HG03558 (cell line): ENCODE measurements around the gene SLC39A5.
A peak's percentile ranks its signal among the peaks of the same experiment; 100 is the strongest.

Experiments used
- ATAC-seq: cut with Tn5 transposase; IDR thresholded peaks from one replicate; pipeline ENCODE4 v1.9.1; 2021; ENCODE audit warnings: moderate number of reproducible peaks; ENCODE audit not compliant: unreplicated experiment; ENCODE audit errors: extremely low read depth

Gene SLC39A5

DNA sequence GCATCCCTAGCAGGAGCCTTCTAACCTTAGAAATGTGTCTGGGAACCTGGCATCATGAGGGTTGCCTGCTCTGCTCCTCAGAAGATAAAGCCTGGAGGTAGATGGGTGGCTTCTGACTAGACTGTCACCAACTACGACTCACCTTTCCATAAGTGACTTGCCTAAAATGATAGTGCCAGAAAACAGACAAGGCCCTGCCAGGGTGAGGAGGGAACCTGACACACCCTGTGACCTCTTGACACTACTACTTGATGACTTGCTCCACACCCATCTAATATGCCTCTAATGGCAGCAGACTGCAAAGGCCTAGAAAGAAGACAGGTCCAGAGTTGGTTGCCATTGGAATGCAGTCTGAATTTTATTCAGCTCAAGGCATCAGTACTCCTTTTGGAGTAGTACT is 17.5 kb upstream of the SLC39A5 start:
- no peak for ATAC-seq

DNA sequence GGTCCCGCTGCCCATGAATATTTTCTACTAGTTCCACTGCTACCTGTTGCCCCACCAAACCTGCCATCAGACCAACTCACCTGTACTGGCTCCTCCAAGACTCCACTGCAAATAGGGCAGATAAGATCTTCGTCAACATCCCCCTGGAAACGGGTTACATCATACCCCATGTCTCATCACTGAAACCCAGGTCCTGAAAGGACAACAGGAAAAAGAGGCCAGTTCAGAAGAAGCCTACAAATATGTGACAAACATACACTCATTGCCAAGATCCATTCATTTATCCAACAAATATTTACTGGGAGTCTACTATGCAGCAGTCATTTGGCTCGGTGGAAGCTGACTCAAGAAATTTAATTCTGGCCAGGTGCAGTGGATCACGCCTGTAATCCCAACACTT is 16.0 kb upstream of the SLC39A5 start:
- ATAC-seq, result no peak

DNA sequence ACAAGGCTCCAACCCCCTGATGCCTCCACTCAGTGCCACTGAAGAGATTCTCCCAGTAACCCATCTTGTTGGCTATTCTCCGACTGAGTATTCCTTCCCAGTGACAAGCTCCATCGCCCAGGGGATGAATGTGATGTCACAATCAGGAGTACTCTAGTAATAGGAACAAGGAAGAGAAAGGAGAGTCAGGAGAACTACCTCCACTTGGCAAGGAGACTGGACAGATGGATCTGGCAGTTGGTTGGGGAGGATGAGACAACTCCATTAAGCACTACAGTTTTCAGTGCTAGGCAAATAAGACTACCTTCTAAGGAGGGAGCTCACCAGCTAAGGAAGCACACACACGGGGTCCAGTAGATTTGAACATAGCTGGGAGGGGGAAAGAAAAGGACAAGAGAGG is 13.4 kb upstream of the SLC39A5 start:
- ATAC-seq, result no peak

DNA sequence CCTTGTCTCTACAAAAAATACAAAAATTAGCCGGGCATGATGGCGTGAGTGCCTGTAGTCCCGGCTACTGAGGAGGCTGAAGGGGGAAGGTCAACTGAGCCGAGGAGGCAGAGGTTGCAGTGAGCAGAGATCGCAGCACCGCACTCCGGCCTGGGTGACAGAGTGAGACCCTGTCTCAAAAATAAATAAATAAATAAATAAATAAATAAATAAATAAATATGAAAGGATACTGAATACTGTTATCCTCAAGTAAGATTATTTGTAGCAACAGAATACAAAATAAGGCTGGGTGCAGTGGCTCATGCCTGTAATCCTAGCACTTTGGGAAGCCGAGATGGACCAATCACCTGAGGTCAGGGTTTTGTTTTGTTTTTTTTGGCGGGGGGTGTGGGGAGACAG is 10.0 kb upstream of the SLC39A5 start:
- no peak for ATAC-seq

DNA sequence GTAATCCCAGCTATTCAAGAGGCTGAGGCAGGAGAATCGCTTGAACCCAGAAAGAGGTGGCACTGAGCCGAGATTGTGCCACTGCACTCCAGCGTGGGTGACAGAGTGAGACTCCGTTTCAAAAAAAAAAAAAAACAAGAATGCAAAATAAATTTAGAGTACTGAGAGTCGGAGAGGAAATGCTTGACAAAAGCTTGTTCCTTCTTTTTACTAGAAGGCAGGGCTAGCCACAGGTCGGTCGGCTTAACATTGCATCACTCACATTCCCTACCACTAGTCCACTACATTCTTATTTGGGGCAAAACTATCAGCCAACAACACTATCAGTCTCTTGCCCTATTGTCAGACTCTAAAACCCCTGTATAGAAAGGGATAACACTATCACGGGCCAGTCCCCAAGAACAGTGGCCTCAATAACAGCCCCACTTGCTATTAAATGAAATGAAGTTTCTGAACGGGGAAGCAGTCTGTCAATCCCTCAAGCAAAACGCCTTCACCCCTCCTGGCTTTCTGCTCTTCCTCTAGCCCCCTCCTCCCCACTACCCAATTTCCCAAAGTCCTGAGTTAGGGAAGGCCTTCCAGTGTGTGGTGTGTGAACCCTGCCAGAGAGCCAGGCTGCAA is 9.1 kb upstream of the SLC39A5 start:
- no peak for ATAC-seq

DNA sequence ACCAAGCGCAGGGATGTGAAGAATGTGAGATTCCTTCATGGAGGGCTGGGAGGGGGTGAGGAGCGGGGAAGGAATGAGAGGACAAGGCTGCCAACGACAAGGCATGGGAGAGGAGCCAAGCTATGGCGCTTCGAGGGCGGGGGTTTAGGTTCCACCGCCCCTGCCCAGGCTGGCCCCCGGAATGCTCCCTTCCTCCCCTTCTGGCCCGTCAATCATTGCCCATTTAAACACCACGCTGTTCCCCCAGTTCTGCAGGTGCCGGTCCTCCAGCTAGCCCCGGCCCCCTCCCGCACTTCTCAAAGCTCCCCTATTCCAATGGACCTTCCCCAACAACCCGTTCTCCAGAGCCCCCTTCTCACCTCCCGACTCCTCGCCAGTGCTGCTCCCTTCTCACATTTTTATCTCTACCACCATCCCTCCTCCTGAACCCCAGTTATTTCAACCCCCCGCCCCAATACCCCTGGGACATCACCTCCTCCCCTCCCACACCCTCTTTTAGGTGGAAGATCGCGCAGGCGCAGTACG is 8.6 kb upstream of the SLC39A5 start:
- no peak for ATAC-seq

DNA sequence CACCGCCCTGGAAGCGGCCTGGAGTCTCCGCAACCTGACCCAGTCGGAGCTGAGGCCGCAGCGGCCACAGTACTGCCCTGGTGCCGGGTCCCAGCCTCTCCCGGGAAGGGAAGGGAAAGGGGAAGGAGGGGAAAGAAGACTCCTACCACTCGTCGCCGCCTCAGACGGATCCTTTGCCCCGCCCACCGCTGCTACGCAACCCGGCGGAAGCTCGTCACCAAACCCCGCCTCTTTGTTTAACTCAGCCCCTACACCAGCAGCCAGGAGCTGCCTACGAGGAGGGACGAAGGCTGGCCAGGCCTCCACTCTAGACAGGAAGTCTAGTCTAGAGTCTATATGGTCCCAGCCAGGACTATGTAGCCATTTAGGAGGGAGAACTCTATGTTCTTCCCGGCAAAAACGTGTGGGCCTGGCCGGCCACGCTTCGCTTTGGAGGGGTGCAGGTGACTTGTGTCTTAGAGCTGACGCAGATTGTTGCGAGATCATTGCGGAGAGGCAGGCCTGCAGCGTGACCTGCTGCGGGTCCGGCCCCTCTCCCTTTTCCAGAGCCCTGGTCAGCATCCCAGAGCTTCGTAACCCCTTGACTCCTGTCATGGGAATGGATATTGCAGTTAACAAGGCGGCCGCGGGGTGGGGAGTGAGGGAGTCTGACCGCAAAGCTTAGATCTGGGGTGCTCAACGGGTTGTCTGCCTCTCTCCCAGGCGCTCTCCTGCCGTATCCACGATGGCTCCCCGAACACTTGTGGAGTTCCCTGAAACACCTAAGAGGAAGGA is 7.9 kb upstream of the SLC39A5 start, which contains the start of gene RNF41:
TSS of gene RNF41 (minus strand) at position 166 of the 774 bp plus-strand sequence. CDS start 7,875 bp downstream, outside the sequence.
- peak; percentile 67 for ATAC-seq

DNA sequence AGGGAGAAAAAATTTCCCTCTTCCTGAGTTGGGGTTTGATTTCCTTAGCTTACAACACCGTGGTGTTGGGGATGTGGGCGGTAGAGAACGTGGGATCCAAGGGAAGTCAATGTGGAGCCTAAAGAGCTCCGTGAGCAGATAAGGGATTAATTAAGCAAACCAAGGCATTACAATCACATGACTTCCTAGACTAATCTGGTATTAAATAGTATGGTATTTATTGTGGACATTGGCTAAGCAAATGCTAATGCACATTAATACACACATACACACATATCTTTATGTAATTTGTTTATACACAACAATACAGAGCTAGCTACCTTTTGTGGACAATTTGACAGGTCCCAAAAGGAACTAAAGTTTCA is 7.3 kb upstream of the SLC39A5 start:
- ATAC-seq, result no peak

DNA sequence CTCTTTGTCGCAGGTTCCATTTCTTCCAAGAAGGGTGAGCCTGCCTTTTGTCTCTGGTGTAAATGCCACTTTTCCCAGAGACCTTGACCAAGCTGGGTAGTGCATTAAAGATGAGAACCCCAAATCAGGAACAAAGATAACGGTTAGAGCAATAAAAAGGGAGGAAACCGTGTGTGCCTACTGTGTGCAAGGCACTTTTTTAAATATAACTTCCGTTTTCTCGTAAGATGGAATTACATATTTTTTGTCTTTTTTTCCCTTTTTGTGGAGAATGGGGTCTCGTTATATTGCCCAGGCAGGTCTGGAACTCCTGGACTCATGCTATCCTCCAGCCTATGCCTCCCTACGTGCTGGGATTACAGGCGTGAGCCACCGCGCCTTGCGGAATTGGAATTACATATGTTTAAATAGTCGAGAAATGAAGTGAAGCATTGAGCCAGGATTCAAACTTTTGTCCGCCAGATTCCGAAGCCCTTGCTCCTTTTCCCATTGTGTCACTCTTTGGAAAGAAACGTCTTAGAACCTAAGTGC is 6.2 kb upstream of the SLC39A5 start:
- no peak for ATAC-seq

DNA sequence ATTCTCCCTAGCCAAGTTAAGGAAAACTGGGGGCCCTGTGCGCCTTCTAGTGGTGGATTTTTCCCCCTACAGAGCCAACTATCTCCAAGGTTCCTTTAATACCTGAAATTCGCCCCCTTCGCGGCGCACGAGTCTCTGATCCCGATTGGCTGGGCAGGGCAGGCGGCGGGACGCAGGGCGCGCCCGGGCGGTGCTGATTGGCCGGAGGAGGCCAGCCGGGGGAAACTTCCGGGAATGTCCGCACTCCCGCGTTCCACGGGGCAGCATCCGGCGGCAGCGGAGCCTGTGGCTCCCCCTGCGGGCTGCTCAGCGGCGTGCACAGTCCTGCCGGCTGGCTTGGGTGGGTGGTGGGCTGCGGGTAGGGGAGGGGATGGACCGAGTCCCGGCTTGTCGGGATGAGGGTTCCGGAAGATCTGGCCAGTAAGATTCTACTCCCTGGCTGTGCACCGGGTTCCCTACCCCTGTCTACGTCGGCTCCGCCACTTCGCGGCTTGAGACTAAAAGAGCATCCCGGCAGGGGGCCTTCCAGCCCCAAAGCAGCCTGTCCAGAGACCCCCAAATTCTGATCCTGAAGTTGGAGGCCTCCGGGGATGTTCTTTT is 5.6 kb upstream of the SLC39A5 start, which contains the start of gene NABP2:
TSS of gene NABP2 (plus strand) at position 241 of the 600 bp plus-strand sequence. CDS start 515 bp downstream, outside the sequence.
- peak; percentile 53 for ATAC-seq

DNA sequence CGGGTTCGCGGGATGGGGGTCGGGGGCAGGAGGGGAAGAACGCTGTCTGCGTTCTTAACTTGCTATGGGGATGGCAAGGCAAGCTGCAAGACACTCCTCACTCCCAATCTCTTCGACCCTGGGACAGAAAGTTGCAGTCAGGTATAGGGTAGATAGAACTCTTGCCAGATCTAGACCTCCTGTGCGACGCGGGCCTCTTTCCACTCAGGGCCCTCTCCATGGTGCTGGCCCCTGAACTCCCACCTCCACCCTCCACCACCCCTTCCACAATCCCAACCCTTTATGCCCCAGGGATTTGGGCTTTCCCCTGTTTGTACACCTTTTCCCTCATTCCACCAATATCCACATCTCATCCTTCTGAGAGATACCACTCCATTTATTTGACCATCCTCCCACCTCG is 4.9 kb upstream of the SLC39A5 start:
- no peak for ATAC-seq

DNA sequence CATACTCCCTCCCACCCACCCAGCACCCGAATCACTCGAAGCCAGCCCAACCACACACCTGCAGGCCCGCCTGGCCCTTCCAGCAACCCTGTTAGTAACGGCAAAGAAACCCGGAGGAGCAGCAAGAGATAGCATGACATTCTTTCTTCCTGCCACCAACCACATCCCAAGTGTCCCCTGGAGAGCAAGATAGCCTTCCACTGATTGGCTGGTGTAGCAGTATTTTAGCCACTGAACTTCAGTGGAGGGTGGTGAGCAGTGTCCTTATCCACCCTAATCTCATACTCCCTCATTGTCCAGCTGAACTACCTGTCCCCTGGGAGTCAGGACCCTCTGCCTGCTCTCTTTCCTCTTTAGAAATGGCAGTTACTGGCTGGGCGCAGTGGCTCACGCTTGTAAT is 769 bp upstream of the SLC39A5 start:
- ATAC-seq, result no peak

DNA sequence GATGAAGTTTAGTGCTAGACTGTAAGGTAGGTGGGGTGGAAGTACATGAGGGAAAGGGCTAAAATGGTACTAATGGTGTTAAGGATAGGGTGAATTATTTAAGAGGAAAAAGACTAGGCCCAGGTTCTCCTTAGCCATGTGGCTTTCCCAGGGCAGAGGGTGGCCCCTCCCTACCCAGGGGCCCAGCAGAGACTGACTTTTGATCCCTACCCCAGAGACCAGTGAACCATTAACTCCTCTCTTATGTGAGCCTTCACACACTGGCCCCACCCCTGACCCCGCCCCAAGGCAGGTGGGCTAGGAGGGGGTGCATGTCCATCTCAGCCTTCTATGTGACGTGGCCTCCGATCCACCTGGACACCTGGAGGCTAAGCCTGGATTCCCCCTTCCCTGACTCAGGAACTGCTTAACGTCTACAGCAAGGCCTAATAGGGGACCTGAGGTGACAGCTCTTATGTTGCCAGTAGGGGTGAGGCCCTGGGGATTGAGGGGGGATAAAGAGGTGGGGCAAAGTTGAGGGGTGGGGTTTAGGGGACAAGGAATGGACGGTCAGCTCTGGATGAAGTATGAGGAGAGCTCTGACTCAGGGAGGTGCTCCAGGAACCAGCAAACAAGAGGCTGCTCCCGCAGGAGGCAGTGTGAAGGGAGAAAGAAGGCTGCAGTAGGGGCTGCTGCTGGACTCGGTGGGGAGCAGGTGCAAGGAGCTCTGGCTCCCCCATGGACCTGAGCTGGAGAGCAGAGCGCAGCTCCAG is 757 bp downstream of the SLC39A5 start:
- no peak for ATAC-seq

DNA sequence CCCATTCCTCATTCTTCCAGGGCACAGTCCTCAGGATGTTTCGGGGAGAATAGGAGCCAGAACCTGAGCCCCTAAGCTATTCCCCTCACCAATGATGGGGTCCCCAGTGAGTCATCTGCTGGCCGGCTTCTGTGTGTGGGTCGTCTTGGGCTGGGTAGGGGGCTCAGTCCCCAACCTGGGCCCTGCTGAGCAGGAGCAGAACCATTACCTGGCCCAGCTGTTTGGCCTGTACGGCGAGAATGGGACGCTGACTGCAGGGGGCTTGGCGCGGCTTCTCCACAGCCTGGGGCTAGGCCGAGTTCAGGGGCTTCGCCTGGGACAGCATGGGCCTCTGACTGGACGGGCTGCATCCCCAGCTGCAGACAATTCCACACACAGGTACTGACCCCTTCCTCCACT is 1.3 kb downstream of the SLC39A5 start:
- no peak for ATAC-seq

DNA sequence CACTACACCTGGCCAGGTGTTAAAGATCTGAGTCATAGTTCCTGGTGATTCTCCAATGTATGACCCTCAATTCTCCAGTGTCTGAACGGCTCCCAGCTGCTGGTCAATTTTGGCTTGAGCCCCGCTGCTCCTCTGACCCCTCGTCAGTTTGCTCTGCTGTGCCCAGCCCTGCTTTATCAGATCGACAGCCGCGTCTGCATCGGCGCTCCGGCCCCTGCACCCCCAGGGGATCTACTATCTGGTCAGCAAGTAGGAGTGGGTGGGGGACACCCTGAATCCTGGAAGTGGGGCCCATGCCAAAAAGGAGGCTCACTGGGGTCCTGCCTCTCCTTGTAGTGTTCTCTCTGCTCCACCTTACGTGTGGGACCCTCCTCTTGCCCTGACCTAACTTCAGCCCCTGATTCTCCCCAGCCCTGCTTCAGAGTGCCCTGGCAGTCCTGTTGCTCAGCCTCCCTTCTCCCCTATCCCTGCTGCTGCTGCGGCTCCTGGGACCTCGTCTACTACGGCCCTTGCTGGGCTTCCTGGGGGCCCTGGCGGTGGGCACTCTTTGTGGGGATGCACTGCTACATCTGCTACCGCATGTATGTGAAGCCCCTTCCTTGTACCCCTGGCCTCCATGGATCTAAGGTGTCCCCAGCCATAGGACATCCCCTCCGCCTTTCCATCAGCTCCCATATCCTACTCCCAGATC is 5.0 kb downstream of the SLC39A5 start:
- ATAC-seq, result no peak

DNA sequence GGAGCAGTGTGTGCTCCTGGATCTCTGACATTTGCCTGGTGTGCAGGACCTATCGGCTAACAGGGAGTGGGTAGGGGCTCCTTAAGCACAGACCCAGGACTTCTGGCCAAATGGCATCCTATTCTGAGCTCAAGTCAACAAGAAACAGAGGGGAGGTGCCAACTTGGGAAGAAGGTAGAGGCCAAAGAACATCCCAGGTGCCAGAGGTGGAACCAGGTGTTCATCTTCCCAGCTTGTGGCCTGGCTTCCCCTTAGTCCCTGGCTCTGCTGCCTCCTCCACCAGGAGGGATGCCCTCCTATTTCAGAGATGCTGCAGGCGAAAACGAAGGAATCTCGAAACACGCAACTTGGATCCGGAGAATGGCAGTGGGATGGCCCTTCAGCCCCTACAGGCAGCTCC is 6.2 kb downstream of the SLC39A5 start:
- no peak for ATAC-seq

DNA sequence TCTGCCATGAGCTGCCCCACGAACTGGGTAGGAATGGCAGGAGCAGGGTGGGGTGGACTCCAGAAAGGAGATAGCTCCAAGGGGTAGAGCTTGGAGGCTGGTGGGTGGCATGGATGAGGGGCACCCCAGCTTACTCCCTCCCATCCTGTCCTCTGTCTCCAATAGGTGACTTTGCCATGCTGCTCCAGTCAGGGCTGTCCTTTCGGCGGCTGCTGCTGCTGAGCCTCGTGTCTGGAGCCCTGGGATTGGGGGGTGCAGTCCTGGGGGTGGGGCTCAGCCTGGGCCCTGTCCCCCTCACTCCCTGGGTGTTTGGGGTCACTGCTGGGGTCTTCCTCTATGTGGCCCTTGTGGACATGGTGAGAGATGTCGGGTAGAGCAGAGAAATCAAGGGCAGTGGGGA is 7.1 kb downstream of the SLC39A5 start:
- ATAC-seq, result no peak

DNA sequence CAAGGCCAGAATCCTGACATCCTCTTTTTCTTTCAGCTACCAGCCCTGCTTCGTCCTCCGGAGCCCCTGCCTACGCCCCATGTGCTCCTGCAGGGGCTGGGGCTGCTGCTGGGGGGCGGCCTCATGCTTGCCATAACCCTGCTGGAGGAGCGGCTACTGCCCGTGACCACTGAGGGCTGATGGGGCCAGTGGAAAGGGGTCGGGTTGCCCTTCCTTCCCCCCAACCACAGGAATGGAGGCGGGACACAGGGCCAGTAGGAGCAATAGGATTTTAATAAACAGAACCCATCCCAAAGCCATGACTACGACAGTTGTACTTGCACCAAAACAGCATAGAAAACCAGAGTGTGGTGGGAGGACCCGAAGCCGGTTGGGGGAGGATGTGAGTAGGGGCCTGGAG is 7.7 kb downstream of the SLC39A5 start:
- ATAC-seq, result no peak

DNA sequence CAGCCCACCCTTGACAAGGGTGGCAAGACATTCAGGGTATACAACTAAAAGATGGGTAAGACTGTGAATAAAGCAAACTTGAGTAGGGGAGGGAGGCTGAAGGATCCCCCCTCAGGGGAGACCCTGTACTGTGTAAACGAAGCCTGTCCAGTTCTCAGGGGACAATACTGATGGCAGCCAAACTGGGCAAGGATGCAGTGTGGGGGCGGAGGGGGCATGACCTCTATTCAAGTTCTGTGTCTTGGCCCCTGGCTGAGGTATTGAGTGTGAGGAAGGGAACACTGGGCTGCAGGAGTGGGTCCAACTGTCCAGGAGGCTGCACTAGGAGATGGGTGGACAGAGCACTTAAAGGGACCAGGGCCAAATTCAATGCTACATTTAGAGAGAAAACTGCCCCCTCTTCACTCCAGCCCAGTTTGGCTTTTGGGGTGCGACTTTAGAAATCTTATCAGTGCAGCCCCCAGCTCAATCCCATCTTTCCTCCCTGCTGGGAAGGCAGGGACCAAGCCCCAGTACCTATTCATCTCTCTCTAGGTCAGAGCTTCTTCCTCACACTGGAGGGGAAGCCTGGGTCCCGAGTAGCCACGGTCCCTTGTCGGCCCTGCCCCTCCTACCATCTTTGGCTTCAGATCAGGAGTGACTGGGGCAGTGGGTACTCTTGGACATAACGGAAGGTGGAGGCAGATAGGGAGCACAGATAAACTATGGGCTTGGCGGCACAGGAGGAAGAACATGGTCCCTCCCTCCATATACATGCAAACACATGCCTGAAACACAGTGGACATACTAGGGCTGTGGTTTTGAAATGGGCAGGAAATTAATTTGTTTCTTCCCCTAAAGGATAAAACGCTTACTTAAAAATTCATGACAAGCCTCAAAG is 11.8 kb downstream of the SLC39A5 start:
- ATAC-seq, result no peak
